Nucleus accumbens (tissue), 56 donors: ENCODE data around the gene OR5T3.
"Not testable (repeated sequence)": the region's sequence is repeated elsewhere in the genome, so short reads cannot be mapped to it uniquely, and the experiment has no call there.

Experiments
- DNase-seq, 56 donors: peaks; one replicate each; lab custom pipeline; 2025; lab: John Stamatoyannopoulos, UW

OR5T3 gene

DNA sequence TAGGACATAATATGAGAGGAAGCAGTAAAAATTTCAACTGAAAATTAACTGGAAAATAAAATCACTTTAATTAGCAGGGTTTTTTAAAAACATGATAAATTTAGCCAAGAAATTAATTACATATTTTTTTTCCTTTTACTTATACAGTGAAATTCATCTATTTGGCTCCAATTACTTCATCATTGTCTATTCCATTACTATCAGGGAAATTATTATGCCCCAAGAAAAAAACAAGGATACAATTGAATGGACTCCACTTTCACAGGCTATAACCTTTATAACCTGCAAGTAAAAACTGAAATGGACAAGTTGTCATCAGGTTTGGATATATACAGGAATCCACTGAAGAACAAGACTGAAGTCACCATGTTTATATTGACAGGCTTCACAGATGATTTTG is at the start of gene OR5T3:
Gene OR5T3 (plus strand): TSS at position 301 of the 400 bp plus-strand sequence. CDS start 0 bp downstream, at position 301.
- no peak for DNase-seq

DNA sequence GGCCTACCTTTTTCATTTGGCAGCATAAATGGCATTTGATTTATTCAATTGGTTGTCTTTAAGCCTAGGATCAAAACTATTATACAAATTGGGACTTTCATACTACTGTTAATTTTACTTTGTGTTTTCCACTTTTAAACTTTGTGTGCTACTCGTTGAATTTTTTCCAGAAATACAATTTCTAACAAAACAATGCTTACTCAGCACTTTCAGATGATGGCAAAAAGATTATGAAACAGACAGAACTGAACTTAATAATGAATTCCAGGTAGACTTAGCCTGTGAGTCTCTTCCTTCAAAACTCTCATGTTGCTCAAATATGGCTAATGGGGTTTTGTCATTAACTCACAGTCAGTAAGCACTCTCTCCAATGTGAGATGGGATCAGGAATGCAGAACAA is 44.3 kb upstream of the OR5T3 start:
- DNase-seq, result no peak

DNA sequence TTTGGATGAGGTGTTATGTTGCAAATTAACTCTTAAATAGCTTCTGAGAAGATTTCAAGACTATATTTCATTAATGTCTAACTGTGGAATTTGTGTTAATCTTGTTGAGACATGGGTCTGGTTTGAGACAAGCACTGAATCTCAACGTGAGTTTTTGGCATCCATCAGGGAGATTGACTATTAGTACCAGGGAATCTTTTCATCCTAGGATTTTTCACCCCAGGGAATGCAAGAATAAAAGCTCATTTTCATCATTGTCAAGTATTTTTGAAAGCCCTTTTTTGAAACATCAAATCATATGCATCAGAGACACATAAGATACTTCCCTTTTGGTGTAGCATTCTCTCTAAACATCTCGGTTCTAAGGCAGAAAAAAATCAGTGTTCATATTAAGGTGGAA is 37.5 kb upstream of the OR5T3 start:
- DNase-seq, result no peak

DNA sequence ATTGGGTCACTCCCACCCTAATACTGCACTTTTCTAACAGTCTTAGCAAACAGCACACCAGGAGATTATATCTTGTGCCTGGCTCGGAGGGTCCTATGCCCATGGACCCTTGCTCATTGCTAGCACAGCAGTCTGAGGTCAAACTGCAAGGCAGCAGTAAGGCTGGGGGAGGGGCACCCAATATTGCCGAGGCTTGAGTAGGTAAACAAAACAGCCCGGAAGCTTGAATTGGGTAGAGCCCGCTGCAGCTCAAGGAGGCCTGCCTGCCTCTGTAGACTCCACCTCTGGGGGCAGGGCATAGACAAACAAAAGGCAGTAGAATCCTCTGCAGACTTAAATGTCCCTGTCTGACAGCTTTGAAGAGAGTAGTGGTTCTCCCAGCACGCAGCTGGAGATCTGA is 32.3 kb upstream of the OR5T3 start:
- not testable (repeated sequence) for DNase-seq

DNA sequence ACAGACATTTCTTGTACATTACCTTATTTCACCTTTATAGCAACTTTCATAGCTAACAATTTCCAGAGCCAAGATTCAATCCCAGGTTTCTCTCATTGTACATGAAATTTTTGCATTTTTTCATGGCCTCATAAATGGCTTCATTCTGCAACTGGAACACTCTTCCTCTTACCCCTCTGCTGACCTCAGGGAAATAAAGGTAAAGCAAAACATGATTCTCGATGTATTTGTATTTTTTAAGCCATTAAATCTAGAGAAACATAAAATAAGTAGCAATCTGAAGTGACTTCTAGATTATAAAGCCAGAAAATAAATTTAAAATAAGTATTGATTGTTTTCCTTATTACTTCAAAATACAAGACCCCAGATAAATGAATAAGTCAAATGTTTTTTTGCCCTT is 17.9 kb upstream of the OR5T3 start, which contains the start of gene OR5T2:
Gene OR5T2 (minus strand): TSS at position 101 of the 400 bp plus-strand sequence. CDS start 1,193 bp downstream, outside the sequence.
- DNase-seq, result no peak

DNA sequence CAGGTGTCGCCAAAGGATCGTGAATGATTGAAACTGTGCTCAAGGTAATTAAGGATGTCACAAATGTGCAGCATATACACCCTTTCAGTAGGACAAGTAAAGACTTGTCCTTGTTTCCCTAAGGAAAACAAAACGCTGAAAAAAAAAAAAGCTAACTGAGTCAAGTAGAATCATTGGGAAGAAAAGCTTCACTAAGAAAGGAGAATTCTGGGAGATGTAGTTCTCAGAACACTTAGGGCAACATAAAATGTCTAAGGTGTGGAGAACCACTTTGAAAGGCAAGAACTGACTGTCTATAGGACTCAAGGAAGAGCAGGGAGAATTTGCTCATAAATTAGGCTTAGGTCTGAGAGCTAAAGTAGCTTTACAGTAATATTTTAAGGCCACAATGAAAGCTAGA is 19.0 kb downstream of the OR5T3 start:
- DNase-seq, result no peak

DNA sequence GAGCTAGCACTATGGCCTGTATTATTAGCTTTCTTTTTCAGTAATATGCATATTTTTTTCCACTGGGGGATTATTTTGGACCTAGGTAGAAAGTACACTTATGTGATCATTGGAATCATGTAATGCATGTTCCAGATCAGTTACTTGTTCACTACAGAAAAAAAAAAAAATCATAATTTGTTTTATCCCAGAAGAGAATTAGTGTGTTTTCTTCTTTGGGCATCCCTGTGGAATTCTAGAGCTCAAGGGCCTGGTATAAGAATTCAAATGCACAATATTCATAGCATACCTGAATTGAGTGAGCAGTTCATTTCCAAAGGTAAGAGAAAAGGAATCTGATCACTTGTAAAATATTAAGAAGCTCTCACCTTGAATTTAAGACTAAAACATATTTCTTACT is 21.8 kb downstream of the OR5T3 start, which contains the start of gene OR5T1:
Gene OR5T1 (plus strand): TSS at position 301 of the 400 bp plus-strand sequence. CDS start 1,485 bp downstream, outside the sequence.
- DNase-seq, result no peak

DNA sequence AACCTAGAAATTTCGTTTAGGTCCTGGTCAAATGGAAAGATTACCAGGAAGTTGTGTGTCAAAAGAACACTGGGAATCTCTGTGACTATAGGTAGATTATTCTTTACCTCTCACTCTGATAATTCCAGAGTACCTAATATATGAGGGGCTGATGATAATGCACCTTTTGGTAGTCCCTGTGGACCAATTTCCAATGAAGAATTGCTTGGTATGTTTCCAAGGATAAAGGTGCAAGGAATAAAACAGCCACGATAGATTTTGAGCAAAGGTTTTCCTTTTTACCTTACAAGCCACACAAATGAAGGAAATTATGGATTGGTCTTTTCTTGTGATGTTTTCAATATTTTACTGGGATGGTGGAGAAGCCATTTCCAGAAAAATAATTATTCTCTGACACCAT is 40.1 kb downstream of the OR5T3 start, which contains the start of gene OR8H1:
Gene OR8H1 (minus strand): TSS at position 101 of the 400 bp plus-strand sequence. CDS start 1,192 bp downstream, outside the sequence.
- DNase-seq, result no peak

DNA sequence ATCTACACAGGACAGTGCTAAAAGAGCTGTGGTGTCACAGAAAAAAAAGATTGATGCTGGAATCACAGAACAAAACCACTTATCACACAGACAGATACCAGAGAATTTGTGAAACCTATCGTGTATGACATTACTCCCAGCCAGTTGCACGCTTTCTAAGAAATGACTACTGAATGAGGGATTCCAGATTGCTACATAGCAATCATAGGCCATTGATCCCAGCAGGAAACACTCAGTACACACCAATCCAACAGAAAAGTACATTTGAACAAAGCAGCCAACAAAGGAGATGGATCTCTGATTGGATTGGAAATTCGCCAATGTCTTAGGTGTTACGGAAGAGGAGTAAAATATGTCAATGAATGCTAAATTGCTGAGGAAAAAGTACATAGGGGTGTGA is 44.8 kb downstream of the OR5T3 start:
- DNase-seq, result no peak
